HG03095 (cell line): ENCODE measurements around the gene KCND1.
A peak's percentile ranks its signal among the peaks of the same experiment; 100 is the strongest.

Experiments
- ATAC-seq: cut with Tn5 transposase; IDR thresholded peaks from one replicate; pipeline ENCODE4 v1.9.1; 2021; ENCODE audit warnings: moderate library complexity; ENCODE audit not compliant: unreplicated experiment

KCND1 gene

DNA sequence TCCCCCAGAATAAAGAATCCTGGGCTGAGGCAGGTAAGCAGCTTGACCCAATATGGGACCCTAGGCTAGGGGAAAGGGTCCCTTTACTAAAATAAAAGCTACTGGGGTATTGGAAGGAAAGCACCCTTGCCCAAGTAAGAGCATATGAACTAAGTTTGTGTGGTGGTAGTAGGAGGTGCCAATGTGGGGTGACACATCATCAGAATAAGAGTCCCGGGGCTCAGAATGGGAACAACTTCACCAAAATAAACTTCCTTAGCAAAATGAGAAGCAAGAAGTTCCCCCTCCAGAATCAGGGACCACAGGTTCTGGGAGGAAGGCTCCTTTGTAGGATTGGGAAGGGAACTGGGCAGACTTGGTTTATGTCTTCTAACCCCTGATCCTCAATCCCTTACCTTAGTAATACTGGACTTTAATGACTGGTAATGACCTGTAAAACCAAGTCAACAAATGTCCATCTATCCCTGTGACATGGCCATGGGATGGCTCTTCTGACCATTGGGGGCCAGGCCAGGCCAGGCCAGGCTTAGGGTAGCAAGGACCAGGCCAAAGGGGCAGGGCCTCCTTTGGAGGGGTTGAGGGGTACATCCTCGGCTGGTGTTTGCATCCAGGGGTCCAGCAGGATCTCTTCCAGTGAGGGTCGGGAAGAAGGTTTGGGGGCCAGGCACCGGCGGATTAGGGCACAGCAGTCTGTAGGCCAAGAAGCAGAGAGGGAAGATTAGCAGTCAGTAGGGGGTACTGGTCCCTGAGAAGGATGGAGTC is 57.9 kb downstream of the KCND1 start:
- ATAC-seq: no peak

DNA sequence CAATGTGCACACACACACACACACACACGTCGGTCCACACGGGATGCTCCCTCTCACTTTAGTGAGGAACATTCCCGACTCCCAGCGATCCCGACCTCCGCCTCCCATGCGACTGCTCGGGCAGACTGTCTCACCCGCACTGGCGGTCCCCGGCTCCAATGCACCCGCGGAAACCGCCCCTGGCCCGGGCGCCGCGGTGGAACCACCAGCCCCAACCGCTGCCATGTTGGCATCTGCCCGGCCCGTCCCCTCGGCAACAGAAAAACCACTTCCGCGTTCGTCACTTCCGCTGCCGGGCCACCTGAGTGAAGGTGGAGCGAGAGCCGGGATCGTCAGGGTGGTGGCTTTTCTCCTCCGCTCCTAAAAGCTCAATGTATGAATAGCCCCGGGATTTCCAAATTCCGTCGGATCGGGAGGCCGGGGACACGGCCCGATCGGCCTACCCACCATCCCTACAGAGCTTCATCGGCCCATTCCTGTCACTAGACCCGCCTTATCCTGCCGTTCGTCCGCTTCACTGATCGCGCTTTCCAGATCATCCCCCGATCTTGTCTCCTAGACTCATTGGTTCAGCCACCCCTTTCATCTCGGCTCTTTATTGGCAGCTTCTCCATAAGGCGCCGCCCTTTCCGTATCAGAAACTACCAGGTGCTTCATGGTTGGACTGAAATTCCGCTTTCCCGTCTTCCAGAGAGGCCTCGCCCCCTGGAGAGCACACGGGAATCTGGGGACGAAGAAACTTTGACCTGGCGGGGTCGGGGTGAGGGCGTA is 60.0 kb downstream of the KCND1 start, which contains the start of gene SLC35A2:
TSS of gene SLC35A2 (minus strand) at position 235 of the 771 bp plus-strand sequence. CDS start at position 225, 10 bp downstream.
- peak; percentile 50 for ATAC-seq
